Measurements from ENCODE around the gene SMPD4.
A peak's percentile ranks its signal among the peaks of the same experiment; 100 is the strongest.
"Not testable (repeated sequence)": the region's sequence is repeated elsewhere in the genome, so short reads cannot be mapped to it uniquely, and the experiment has no call there.

SMPD4 gene

GRCh38 chr2:130191319-130191718 lies 9.9 kb upstream of the SMPD4 start:
- DNase-seq (ENCODE audit: insufficient read length, low spot score); FAIRE-seq: not testable (repeated sequence)

DNA sequence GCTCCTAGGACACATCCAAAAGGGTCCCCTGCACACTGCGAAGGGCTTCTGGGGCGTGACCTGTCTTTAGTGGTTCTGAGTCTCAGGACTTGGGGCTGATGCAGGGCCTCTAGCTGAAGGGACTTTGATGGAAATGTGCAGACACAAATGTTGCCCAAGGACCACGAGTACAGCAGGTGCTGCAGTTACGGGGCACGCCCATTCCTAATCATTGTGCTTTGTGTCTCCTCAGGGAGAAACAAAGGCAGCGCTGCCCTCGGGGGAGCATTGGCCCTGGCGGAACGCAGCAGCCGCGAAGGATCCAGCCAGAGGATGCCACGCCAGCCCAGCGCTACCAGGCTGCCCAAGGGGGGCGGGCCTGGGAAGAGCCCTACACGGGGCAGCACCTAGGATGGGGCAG lies 8.8 kb upstream of the SMPD4 start:
- FAIRE-seq (no peak), DNase-seq (ENCODE audit: insufficient read length, low spot score) (no peak)
- no peak for TF ChIP-seq POLR2A (IDR thresholded peaks at IDR 0.05; ENCODE audit: low read depth, low read length)

DNA sequence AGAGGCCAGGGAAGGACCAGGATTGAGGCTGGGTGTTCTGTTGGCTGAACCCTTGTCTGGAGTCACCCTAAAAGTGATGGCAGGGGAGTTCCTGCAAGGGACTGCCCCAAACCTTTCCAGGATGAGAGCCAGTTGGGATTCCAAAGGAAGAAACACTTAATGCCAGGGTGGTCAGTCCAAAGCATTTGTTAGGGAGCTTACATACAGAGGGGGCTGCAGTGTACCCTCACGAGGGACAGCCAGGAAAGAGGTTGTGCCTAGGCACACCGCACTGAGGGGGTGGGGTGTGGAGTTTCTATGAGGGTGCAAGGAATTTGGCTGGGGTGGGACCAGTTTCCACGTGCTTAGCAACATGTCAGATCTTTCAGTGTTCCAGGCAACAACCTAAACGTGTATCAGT lies 7.6 kb upstream of the SMPD4 start:
- not testable (repeated sequence) for FAIRE-seq; DNase-seq (ENCODE audit: insufficient read length, low spot score)

- peak; percentile 70 for FAIRE-seq
Measured at GRCh38 chr2:130187859-130188792, 6.7 kb upstream of the SMPD4 start.

GRCh38 chr2:130187268-130187667 lies 5.9 kb upstream of the SMPD4 start:
- FAIRE-seq (peak; percentile 74), DNase-seq (ENCODE audit: insufficient read length, low spot score) (no peak)
- TF ChIP-seq POLR2AphosphoS5 (IDR thresholded peaks at IDR 0.05; ENCODE audit: low read depth, low read length) (no peak), TAF1 (IDR thresholded peaks at IDR 0.05; ENCODE audit: low read depth, low read length) (no peak), SPI1 (IDR thresholded peaks at IDR 0.05; ENCODE audit: low read depth, low read length) (no peak), POU2F2 (IDR thresholded peaks at IDR 0.05; ENCODE audit: low read depth, low read length) (no peak), PAX5 (IDR thresholded peaks at IDR 0.05; ENCODE audit: insufficient read depth, low read length, severe bottlenecking) (no peak), POLR2A (IDR thresholded peaks at IDR 0.05; ENCODE audit: low read depth, low read length) (no peak)

More at GRCh38 chr2:130187859-130188792, 6.7 kb upstream of the SMPD4 start:
- not testable (repeated sequence) for DNase-seq (ENCODE audit: insufficient read length, low spot score)

DNA sequence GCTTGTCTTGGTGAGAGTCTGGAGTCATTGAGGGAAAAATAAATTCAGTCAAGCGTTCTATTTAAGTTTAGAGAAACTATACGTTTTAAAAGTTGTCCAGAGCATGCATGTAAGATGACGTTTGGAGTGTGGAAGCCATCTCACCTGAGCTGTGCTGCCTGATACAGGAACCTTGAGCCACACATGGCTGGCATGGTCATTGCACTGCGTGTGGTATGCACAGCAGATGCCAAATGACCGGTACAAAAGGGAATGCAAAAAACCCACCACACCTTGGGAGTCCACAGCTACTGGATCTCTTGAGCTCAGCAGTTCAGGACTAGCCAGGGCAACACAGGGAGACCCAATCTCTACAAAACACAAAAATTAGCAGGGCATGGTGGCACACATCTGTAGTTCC lies 5.0 kb upstream of the SMPD4 start:
- FAIRE-seq (no peak), DNase-seq (ENCODE audit: insufficient read length, low spot score) (no peak)
- no peak for TF ChIP-seq TAF1 (IDR thresholded peaks at IDR 0.05; ENCODE audit: low read depth, low read length)
- TF ChIP-seq POLR2A (IDR thresholded peaks at IDR 0.05; ENCODE audit: low read depth, low read length) = no peak
- no peak for TF ChIP-seq POLR2AphosphoS5 (IDR thresholded peaks at IDR 0.05; ENCODE audit: low read depth, low read length)

DNA sequence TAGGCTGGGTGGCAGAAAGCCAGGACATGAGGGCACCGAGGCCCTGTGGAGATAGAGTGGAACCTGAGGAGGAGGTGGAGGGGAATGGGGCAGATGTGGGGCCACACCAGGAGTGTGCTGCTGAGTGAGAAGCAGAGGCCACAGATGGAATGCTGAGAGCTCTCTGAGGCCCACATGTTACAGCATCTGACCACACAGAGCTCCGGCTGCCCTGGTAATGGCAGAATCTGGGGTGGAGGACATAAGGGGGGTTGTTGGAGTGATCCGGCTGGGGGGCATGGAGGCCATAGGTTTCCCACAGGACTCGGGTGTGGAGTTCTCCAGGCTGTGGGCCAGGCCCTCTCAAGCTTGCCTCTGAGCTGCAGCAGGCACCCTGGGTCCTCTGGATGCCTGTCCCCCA lies 4.5 kb upstream of the SMPD4 start:
- FAIRE-seq (no peak), DNase-seq (ENCODE audit: insufficient read length, low spot score) (no peak)
- TF ChIP-seq POU2F2 (IDR thresholded peaks at IDR 0.05; ENCODE audit: low read depth, low read length) (no peak), SPI1 (IDR thresholded peaks at IDR 0.05; ENCODE audit: low read depth, low read length) (no peak), POLR2AphosphoS5 (IDR thresholded peaks at IDR 0.05; ENCODE audit: low read depth, low read length) (no peak), TAF1 (IDR thresholded peaks at IDR 0.05; ENCODE audit: low read depth, low read length) (no peak), POLR2A (IDR thresholded peaks at IDR 0.05; ENCODE audit: low read depth, low read length) (no peak), PAX5 (IDR thresholded peaks at IDR 0.05; ENCODE audit: insufficient read depth, low read length, severe bottlenecking) (no peak)

DNA sequence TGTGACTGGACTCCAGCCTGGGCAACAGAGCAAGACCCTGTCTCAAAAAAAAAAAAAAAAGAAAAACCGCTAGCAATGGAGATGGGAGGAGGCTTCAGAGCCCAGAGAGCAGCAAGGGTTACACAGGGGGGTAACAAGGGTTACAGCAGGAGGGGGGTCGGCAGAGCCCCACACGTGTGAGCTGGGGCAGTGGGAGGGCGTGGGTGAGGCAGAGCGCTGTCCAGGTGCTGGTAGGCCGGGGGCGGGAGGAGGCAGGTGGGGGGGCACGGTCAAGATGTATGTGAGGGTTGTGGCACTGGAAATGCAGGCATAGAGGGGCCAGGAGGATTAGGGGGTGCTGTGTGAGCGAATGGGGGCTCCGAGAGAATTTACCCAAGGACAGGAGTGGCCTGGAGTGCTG lies 4.0 kb upstream of the SMPD4 start:
- DNase-seq (ENCODE audit: insufficient read length, low spot score) = no peak
- FAIRE-seq = no peak
- no peak for TF ChIP-seq TAF1 (IDR thresholded peaks at IDR 0.05; ENCODE audit: low read depth, low read length)
- TF ChIP-seq PAX5 (IDR thresholded peaks at IDR 0.05; ENCODE audit: insufficient read depth, low read length, severe bottlenecking) = no peak
- TF ChIP-seq POLR2AphosphoS5 (IDR thresholded peaks at IDR 0.05; ENCODE audit: low read depth, low read length) = no peak
- no peak for TF ChIP-seq POLR2A (IDR thresholded peaks at IDR 0.05; ENCODE audit: low read depth, low read length)
- no peak for TF ChIP-seq POU2F2 (IDR thresholded peaks at IDR 0.05; ENCODE audit: low read depth, low read length)
- no peak for TF ChIP-seq SPI1 (IDR thresholded peaks at IDR 0.05; ENCODE audit: low read depth, low read length)

DNA sequence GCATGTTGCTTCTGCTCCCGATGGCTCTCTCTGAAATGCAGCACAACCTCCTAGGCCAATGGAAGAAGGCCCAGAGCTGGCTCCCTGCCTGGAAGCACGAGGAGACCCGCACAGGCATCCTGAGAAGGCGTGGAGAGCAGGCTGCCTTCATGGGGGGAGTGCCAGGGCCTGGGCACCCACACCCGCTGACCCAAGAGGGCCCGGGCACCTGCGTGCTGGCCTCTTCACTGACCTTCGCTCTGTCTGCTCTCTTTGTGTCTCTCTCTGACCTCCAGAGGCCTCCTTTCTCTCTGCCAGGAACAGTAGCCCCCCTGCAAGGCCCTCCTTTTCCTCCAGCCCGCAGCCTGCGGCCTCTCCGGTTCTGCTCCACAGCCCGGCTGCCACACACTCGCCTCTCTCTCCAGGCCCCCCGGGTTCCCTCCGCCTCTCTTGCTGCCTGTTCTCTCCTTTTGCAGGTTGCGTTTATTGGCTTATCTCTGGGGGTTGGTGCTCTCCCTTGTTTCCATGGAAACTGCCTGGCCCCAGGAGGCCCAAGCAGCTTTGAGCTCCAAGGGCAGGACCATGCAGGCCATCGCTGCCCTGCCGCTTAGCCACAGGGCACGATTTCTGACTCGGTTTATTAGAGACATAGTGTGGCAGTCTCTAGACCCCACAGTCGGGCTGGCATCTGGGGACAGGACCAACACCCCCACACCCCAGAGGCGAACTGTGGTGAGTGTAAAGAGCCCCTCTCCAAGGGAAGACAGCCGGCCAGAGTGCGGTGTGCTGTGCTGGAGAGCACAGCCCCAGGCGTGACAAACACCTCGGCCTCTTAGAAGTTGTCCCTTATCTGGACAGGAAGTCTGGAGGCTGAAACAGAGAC lies 2.3 kb upstream of the SMPD4 start:
- FAIRE-seq = no peak
- DNase-seq (ENCODE audit: insufficient read length, low spot score) = no peak
- TF ChIP-seq POLR2A (IDR thresholded peaks at IDR 0.05; ENCODE audit: low read depth, low read length) = no peak
- no peak for TF ChIP-seq PAX5 (IDR thresholded peaks at IDR 0.05; ENCODE audit: insufficient read depth, low read length, severe bottlenecking)
- TF ChIP-seq SPI1 (IDR thresholded peaks at IDR 0.05; ENCODE audit: low read depth, low read length) = no peak
- TF ChIP-seq POLR2AphosphoS5 (IDR thresholded peaks at IDR 0.05; ENCODE audit: low read depth, low read length) = no peak

- FAIRE-seq = peak; percentile 66
- DNase-seq (ENCODE audit: insufficient read length, low spot score) = not testable (repeated sequence)
Measured at GRCh38 chr2:130182826-130183511, 1.6 kb upstream of the SMPD4 start.

All from GM12891 (cell line).